Measurements from ENCODE around the gene HEATR5B. TPM values are rescaled to one million over a fixed set of nuclear protein-coding genes. Genes with fewer than 3 reads are reported as not detected.

HEATR5B gene
- total and polyA plus RNA-seq, 9 of the 15 experiments (the other 6 are each of a cell fraction or from before 2014, with no cell fraction given) = 4.2 to 21.7 (median 12.2) TPM

DNA sequence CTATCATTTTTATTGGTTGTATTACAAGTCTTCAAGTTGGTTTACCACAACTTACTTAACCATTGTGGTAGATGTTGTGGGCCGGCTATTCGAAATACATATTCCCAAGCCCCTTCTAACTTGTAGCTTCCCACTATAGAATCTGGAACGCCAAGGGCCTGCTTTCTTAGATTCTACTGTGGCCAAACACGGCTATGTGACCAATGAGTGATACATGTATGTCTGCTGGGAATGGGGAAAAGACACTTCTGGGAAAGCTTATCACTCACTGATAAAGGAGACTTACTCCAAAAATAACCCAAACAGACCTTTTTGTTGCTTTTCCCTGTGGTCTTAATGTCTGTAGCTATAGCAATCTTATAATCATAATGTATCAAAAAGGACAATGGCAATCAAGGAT is 142.3 kb downstream of the HEATR5B start:
- H3K36me3 ChIP-seq (ENCODE audit: control insufficient read depth, insufficient read depth, low read length) = no peaks in the 10 kb centered on the region
- H3K9ac ChIP-seq (ENCODE audit: insufficient read depth in 1 of 2, low read depth in 2 of 2, low read length in 2 of 2) = peak overlapping the region in 1 of 2 experiments; percentile 8; a peak in 1 of 4 replicates
- no peak overlapping the region for H2AFZ ChIP-seq (ENCODE audit: low read depth, low read length)
- H3K4me1 ChIP-seq (replicated peaks in 1 of 2; ENCODE audit: control insufficient read depth in 2 of 2, insufficient read depth in 2 of 2, low read length in 2 of 2) = peaks cover 0 to 10% of the 10 kb centered on the region in 2 experiments; a peak in 3 of 5 replicates
- no peaks in the 10 kb centered on the region for H3K27me3 ChIP-seq (ENCODE audit: control insufficient read depth in 2 of 2, insufficient read depth in 2 of 2, low read length in 2 of 2)
- in situ Hi-C loops (cut with MboI) = no loop called here
- ChIA-PET CTCF (ENCODE audit: low intra/inter-chr PET ratio) (no interaction called here), POLR2A (interaction anchor here (1.4 kb wide), 1 partner anchor 12 kb away, joined by 3 read pairs; no protein-coding TSS in a partner anchor)
- H3K4me3 ChIP-seq = no peak overlapping the region
- BruUV-seq (replicated peaks) = no TSS peak
- 35% methylated on average over 4 of the region's 4 CpGs for WGBS (ENCODE audit: insufficient coverage, low coverage, missing lambda C conversion rate)
- H3K9me3 ChIP-seq (replicated peaks; ENCODE audit: control insufficient read depth, insufficient read depth, low read depth, low read length) = no peaks in the 10 kb centered on the region
- ATAC-seq (peak; percentile 59), DNase-seq (ENCODE audit: extremely low read depth in 1 of 4, low spot score in 3 of 4) (peak in 1 of 4 experiments; percentile 36), FAIRE-seq (peak; percentile 48)
- peak overlapping the region; percentile 39 for H3K4me2 ChIP-seq (ENCODE audit: insufficient read depth, low read length)
- peaks cover 27% of the 10 kb centered on the region for H3K79me2 ChIP-seq (ENCODE audit: control insufficient read depth, insufficient read depth, low read length)
- no peaks in the 10 kb centered on the region for H3K9me1 ChIP-seq (ENCODE audit: control insufficient read depth, insufficient read depth, low read length)
- H4K20me1 ChIP-seq (replicated peaks; ENCODE audit: control insufficient read depth, insufficient read depth, low read length) = no peaks in the 10 kb centered on the region
- intact Hi-C loops (cut with micrococcal nuclease) = no loop called here
- peak overlapping the region; percentile 50; the same call in 1 of the 3 replicates for H3K27ac ChIP-seq (ENCODE audit: extremely low read depth, low read depth, low read length)
- 0 out of 2 replicates have a peak, but pooled peaks have one; percentile 5 for TF ChIP-seq TCF3 (CRISPR knock-in tag; IDR thresholded peaks at IDR 0.05)
- TF ChIP-seq PHB2 (IDR thresholded peaks at IDR 0.05; ENCODE audit: low read depth) = no peak
- TF ChIP-seq, protein P1, sequence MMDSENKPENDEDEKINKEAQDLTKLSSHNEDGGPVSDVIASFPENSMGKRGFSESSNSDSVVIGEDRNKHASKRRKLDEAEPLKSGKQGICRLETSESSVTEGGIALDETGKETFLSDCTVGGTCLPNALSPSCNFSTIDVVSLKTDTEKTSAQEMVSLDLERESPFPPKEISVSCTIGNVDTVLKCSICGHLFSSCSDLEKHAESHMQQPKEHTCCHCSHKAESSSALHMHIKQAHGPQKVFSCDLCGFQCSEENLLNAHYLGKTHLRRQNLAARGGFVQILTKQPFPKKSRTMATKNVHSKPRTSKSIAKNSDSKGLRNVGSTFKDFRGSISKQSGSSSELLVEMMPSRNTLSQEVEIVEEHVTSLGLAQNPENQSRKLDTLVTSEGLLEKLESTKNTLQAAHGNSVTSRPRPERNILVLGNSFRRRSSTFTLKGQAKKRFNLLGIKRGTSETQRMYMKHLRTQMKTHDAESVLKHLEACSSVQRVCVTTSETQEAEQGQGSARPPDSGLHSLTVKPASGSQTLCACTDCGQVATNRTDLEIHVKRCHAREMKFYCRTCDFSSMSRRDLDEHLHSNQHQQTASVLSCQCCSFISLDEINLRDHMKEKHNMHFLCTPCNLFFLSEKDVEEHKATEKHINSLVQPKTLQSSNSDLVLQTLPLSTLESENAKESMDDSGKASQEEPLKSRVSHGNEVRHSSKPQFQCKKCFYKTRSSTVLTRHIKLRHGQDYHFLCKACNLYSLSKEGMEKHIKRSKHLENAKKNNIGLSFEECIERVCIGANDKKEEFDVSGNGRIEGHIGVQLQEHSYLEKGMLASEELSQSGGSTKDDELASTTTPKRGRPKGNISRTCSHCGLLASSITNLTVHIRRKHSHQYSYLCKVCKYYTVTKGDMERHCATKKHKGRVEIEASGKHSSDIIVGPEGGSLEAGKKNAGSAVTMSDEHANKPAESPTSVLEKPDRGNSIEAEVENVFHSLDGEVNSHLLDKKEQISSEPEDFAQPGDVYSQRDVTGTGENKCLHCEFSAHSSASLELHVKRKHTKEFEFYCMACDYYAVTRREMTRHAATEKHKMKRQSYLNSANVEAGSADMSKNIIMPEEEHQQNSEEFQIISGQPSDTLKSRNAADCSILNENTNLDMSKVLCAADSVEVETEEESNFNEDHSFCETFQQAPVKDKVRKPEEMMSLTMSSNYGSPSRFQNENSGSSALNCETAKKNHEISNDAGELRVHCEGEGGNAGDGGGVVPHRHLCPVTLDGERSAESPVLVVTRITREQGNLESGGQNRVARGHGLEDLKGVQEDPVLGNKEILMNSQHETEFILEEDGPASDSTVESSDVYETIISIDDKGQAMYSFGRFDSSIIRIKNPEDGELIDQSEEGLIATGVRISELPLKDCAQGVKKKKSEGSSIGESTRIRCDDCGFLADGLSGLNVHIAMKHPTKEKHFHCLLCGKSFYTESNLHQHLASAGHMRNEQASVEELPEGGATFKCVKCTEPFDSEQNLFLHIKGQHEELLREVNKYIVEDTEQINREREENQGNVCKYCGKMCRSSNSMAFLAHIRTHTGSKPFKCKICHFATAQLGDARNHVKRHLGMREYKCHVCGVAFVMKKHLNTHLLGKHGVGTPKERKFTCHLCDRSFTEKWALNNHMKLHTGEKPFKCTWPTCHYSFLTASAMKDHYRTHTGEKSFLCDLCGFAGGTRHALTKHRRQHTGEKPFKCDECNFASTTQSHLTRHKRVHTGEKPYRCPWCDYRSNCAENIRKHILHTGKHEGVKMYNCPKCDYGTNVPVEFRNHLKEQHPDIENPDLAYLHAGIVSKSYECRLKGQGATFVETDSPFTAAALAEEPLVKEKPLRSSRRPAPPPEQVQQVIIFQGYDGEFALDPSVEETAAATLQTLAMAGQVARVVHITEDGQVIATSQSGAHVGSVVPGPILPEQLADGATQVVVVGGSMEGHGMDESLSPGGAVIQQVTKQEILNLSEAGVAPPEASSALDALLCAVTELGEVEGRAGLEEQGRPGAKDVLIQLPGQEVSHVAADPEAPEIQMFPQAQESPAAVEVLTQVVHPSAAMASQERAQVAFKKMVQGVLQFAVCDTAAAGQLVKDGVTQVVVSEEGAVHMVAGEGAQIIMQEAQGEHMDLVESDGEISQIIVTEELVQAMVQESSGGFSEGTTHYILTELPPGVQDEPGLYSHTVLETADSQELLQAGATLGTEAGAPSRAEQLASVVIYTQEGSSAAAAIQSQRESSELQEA (IDR thresholded peaks at IDR 0.05; ENCODE audit: low read depth) = no peak
- no peak for TF ChIP-seq CBX3 (IDR thresholded peaks at IDR 0.05; ENCODE audit: borderline replicate concordance in 1 of 2, low read length in 2 of 2)
- TF ChIP-seq DNMT1 (IDR thresholded peaks at IDR 0.05) = no peak
